WERI-Rb-1 (cell line): ENCODE data around the gene MPHOSPH9.

Source experiments
- DNase-seq: peaks from one replicate; pipeline ENCODE4 v3.0.0-alpha.2; 2020
- H3K27ac ChIP-seq: fragments of 250-450 bp; sonication (Bioruptor Pico); 2 replicates; pipeline ENCODE4 v1.5.1; 2020; ENCODE audit warnings: mild to moderate bottlenecking, moderate library complexity
- H3K27me3 ChIP-seq: fragments of 250-450 bp; sonication (Bioruptor Pico); 2 replicates; pipeline ENCODE4 v1.5.1; 2021; ENCODE audit warnings: mild to moderate bottlenecking, low read depth, moderate library complexity; ENCODE audit not compliant: insufficient read depth, severe bottlenecking
- H3K36me3 ChIP-seq: fragments of 250-450 bp; sonication (Bioruptor Pico); 2 replicates; pipeline ENCODE4 v1.5.1; 2020; ENCODE audit warnings: mild to moderate bottlenecking, moderate library complexity
- H3K4me3 ChIP-seq: 2 replicates; pipeline ENCODE4 v1.5.1; 2011; ENCODE audit warnings: low read depth, mild to moderate bottlenecking, control low read depth, low read length
- H3K9me3 ChIP-seq: fragments of 250-450 bp; sonication (Bioruptor Pico); 2 replicates; pipeline ENCODE4 v1.5.1; 2021; ENCODE audit warnings: mild to moderate bottlenecking, moderate library complexity; ENCODE audit not compliant: severe bottlenecking
- CTCF ChIP-seq: IDR thresholded peaks from 2 replicates; pipeline ENCODE4 v1.5.1; 2011; ENCODE audit warnings: low read depth, mild to moderate bottlenecking, control low read depth, inconsistent platforms, low read length

The MPHOSPH9 gene

GRCh38 chr12:123267991-123268843, 35.3 kb upstream of the MPHOSPH9 start:
- Histone ChIP-seq H3K27me3 (no peaks in the 10 kb centered on the region), H3K36me3 (peaks cover 23% of the 10 kb centered on the region), H3K27ac (peak overlapping the region; percentile 85), H3K9me3 (no peaks in the 10 kb centered on the region), H3K4me3 (no peak overlapping the region)
- TF ChIP-seq CTCF, result no peak
- no peak for DNase-seq

GRCh38 chr12:123267335-123267920, 34.5 kb upstream of the MPHOSPH9 start:
- no peak overlapping the region for H3K4me3 ChIP-seq
- no peak for DNase-seq
- TF ChIP-seq CTCF, result no peak
- H3K36me3 ChIP-seq, result peaks cover 29% of the 10 kb centered on the region
- 0 out of 2 replicates have a peak overlapping the region, but pooled peaks have one; percentile 12 for H3K27ac ChIP-seq
- H3K27me3 ChIP-seq, result no peaks in the 10 kb centered on the region
- H3K9me3 ChIP-seq, result no peaks in the 10 kb centered on the region

GRCh38 chr12:123266679-123267277, 33.8 kb upstream of the MPHOSPH9 start:
- no peak for TF ChIP-seq CTCF
- H3K27ac ChIP-seq, result no peak overlapping the region
- H3K4me3 ChIP-seq, result no peak overlapping the region
- no peaks in the 10 kb centered on the region for H3K9me3 ChIP-seq
- H3K36me3 ChIP-seq, result peaks cover 36% of the 10 kb centered on the region
- H3K27me3 ChIP-seq, result no peaks in the 10 kb centered on the region
- no peak for DNase-seq

GRCh38 chr12:123265851-123266678, 33.1 kb upstream of the MPHOSPH9 start:
- no peak for DNase-seq
- H3K4me3 ChIP-seq, result no peak overlapping the region
- TF ChIP-seq CTCF, result no peak
- H3K9me3 ChIP-seq, result no peaks in the 10 kb centered on the region
- no peaks in the 10 kb centered on the region for H3K27me3 ChIP-seq
- H3K36me3 ChIP-seq, result peaks cover 43% of the 10 kb centered on the region
- H3K27ac ChIP-seq, result no peak overlapping the region

- peak; percentile 53 for DNase-seq
- no peak overlapping the region for H3K27ac ChIP-seq
- TF ChIP-seq CTCF, result peak; percentile 66
- H3K27me3 ChIP-seq, result no peaks in the 10 kb centered on the region
- peaks cover 55% of the 10 kb centered on the region for H3K36me3 ChIP-seq
- no peak overlapping the region for H3K4me3 ChIP-seq
- no peaks in the 10 kb centered on the region for H3K9me3 ChIP-seq
Observed at GRCh38 chr12:123264642-123265041, 31.7 kb upstream of the MPHOSPH9 start.
